HG03103 (cell line): ENCODE measurements around the gene TMEM181.
"Not testable (repeated sequence)": the region's sequence is repeated elsewhere in the genome, so short reads cannot be mapped to it uniquely, and the experiment has no call there.

ENCODE experiments used
- ATAC-seq: cut with Tn5 transposase; IDR thresholded peaks from one replicate; pipeline ENCODE4 v1.9.1; 2021; ENCODE audit warnings: low read depth; ENCODE audit not compliant: unreplicated experiment

TMEM181 gene

DNA sequence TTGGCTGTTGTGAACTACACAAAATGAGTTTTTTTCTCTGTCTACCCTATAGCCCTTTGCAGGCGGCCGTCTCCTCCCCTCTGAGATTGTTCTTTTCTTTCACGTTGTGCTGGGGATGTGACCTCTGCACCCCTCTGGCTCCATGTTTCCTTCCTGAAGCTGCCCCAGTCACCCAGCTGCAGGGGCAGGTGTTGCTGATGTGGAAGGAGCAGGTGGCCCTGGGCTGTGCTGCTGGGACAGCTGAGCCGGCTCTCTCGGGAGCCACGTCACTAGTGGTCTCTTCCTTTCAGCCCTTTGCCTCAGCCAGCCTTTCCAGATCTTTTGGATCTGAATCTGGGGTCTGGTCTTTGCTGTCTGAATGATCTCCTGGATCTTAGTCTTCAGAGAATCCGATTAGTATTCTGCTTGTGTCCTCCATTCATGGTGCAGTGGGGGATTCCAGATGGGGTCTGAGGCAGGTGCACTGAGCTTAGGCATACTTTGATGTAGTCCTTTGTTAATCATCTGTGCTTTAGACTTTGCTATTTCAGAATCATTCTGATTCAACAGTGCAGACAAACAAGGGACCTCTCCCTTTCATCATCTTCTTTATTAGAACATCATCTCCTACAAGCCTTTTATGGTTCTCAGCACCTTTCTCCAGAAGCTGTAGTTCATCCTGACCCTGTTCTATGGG is 31.4 kb downstream of the TMEM181 start:
- ATAC-seq = no peak

GRCh38 chr6:158591810-158592209 is 31.9 kb downstream of the TMEM181 start:
- ATAC-seq = no peak

DNA sequence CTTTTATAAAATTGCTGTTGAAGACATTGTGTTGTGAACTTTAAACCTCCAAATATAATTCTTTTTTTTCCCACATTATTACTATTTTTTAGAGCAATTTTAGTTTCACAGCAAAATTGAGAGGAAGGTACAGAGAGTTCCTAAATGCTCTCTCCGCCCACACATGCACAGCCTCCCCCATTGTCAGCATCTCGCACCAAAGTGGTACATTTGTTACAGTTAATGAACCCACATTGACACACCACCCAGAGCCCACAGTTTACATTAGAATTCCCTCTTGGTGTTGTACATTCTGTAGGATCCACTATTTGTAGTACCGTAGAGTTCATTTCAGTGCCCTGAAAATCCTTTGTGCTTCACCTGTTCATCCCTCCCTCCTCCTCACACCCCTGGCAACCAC is 33.8 kb downstream of the TMEM181 start:
- ATAC-seq = no peak

DNA sequence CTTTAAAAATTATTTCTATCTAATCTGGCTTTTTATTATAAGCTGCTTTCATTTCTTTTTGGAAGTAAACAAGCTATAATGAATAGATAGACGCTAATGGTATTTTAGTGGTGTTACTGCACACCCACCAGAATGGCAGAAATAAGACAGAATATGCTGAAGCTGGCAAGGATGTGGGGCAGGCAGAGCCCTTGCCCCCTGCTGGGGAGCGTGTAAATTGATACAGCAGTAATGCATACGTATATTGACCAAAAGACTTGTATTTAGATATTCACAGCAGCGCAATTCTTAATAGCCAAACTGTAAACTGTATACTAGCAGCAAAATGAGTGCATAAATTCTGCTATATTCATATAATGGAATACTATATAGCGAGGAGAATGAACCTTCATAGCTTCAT is 35.3 kb downstream of the TMEM181 start:
- no peak for ATAC-seq

DNA sequence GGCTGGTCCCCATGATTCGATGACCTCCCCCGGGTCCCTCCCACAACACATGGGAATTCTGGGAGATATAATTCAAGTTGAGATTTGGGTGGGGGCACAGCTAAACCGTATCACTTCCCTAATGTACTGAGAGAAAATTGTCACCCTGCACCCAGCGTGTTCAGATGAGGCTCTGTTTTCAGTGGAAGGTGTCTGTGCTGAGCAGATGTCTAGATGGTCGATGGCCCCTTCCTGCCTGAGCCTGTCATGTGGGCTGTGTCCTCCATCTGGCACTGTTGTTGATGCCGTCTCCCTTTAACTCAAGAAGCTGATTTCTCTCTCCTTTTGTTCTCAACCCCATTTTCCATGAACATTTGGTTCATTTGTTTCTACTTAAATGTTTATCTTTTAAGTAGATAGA is 37.0 kb downstream of the TMEM181 start:
- no peak for ATAC-seq

DNA sequence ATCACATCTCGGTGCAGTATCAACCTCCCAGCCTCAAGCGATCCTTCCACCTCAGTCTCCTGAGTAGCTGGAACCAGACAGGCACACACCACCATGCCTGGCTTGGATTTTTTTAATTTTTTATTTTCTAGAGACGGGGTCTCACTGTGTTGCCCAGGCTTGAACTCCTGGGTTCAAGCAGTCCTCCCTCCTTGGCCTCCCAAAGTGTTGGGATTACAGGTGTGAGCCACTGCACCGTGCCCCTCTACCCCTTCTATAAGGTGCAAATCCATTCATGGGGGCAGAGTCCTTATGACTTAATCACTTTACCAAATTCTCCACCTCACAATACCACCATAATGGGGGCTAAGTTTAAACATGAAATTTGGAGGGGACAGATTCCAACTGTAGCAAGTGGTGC is 37.7 kb downstream of the TMEM181 start:
- ATAC-seq = no peak

GRCh38 chr6:158599635-158600034 is 39.7 kb downstream of the TMEM181 start:
- no peak for ATAC-seq

DNA sequence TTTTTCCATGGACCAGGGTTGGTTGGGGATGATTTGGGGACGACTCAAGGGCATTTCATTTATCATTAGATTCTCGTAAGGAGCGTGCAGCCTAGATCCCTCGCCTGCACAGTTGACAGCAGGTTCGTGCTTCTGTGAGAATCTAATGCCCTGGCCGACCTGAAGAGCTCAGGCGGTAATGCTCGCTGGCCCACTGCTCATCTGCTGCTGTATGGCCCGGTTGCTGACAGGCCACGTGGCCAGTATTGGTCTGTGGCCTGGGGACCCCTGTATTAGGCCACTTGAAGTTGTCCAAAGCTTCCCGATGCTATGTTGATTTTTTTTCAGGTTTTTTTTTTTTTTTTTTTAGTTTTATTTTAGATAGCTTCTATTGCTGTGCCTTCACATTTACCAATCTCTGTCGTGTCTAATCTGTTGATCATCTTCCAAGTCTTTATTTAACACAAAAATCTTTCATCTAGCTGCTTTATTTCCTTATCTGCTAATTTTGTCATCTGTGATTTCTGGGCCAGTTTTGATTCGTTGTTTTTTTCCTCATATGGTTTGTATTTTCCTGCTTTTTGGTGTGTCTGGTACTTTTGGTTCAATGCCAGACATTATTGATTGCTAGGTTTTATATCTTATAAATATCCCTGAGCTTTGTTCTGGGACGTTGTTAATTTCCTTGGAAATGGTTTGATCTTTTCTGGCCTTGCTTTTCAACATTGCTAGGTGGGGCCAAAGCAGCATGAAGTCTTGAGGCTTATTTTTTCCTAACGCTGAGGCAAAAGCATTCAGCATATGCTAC is 43.6 kb downstream of the TMEM181 start:
- no peak for ATAC-seq

- no peak for ATAC-seq
Measured at GRCh38 chr6:158604048-158604406, 44.1 kb downstream of the TMEM181 start.

GRCh38 chr6:158605266-158605878 is 45.5 kb downstream of the TMEM181 start:
- no peak for ATAC-seq

- ATAC-seq = not testable (repeated sequence)
Measured at GRCh38 chr6:158606011-158606410, 46.1 kb downstream of the TMEM181 start.

- ATAC-seq = no peak
Measured at GRCh38 chr6:158606935-158607334, 47.0 kb downstream of the TMEM181 start.

DNA sequence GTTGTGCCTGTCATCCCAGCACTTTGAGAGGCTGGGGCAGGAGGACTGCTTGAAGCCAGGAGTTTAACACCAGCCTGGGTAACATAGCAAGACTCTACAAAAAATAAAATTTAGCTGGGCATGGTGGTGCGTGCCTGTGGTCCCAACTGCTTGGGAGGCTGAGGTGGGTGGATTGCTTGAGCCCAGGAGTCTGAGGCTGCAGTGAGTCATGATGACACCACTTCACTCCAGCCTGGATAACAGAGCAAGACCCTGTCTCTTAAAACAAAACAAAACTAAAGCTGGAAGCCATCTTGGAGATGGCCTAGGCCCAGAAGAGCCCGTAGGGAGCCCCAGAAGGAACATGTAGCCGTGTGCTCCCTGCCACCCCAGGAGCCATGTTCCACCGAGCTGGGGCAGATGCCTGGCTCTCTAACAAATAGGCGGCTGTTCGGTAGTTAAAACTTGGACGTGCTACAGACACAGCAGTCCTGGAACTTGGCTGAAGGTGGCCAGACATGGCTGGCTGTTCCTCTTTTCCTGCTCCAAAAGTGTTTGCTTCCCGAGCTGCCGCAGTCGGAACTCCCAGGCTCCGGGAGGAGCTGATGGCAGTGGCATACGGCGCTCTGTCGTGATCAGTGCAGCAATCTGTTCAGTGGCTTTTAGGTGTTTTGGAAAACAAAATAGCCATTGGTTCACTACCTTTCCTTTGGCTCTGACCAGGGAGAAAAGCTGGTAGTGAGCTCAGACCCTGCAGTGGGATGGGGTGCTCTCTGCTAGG is 47.7 kb downstream of the TMEM181 start:
- no peak for ATAC-seq

GRCh38 chr6:158608221-158608620 is 48.3 kb downstream of the TMEM181 start:
- ATAC-seq = no peak

DNA sequence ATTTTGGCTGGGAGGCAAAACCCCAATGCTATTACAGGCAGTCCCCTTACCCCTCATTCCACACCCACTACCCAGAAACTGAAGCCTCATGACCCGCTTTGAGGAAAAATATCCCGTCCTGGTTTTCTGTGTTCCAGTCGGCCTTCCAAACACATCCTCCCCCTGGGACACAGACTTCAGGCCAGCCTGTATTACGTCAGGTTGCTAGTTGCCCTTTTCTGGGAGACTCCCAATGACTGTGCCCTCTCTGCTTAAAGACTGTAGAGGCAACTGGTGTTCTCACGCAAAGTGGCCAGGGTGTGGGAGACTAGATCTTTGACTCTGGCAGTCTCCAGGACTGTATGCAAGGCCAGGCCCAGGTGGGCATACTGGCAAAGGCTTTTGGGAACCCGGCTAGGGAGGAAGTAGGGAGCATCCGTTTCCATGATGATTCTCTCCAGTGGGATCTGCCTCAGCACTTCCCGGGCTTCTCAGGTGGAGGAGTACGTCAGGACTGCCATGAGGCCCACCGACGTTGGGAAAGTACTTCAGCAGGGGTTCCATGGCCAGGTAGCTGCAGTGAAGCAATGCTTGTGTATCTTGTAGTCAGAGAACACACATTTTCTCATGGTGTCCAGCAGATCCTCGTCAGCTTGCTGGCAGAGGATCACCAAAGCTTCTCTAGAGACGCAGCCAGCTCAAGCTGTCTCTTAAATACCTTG is 49.7 kb downstream of the TMEM181 start:
- ATAC-seq = no peak

- ATAC-seq = no peak
Measured at GRCh38 chr6:158610319-158610968, 50.6 kb downstream of the TMEM181 start.

DNA sequence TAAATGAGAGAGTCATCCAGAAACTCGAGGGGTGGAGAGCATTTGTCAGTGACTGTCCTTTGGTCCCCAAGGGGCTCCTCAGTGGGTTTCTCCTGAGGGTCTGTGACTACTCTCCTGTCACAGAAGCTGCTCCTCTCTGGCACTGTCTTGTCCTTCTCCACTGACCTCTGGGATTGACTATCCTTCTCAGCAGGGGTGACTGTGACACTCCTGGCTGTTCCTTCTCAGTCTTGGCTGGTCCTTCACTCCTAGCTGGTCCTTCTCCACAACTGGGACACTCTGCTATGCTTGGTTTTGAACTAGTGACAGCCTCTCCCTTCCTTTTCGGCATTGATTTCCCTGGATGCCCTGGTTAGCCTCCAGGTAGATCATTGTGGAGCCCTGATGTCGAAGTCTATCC is 51.1 kb downstream of the TMEM181 start:
- no peak for ATAC-seq

- no peak for ATAC-seq
Measured at GRCh38 chr6:158611541-158612370, 51.9 kb downstream of the TMEM181 start.

DNA sequence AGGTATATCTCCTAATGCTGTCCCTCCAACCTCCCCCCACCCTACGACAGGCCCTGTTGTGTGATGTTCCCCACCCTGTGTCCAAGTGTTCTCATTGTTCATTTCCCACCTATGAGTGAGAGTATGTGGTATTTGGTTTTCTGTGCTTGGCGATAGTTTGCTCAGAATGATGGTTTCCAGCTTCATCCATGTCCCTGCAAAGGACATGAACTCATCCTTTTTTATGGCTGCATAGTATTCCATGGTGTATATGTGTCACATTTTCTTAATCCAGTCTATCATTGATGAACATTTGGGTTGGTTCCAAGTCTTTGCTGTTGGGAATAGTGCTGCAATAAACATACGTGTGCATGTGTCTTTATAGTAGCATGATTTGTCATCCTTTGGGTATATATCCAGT is 54.7 kb downstream of the TMEM181 start:
- ATAC-seq = not testable (repeated sequence)
